SKM-1 treated with dmso at 0.1 percent for 144 hours (cell line): ENCODE data around the gene TRMT2A.
"Not testable (repeated sequence)": the region's sequence is repeated elsewhere in the genome, so short reads cannot be mapped to it uniquely, and the experiment has no call there.

ENCODE experiments used
- DNase-seq: peaks from one replicate; lab custom pipeline; 2025; ENCODE audit not compliant: unreplicated experiment; lab: John Stamatoyannopoulos, UW

The TRMT2A gene

DNA sequence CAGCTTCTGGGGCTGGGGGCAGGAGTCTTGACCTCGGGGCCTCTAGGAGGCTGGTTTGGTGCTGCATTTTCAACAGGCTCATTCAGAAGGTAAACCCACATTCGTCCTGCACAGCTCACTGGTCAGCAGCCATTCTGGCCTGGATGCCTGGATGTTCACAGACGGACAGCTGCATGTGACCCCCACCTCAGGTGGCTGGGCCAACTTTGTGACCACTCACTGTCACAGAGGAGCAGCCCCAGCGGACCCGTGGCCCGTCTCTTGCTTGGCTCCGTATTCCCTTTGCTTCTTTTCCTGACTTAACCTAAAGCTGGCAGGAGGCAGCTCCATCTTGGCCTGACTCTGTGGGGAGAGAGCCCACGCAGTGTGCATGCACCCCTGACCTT lies 28.8 kb downstream of the TRMT2A start:
- DNase-seq, result no peak

DNA sequence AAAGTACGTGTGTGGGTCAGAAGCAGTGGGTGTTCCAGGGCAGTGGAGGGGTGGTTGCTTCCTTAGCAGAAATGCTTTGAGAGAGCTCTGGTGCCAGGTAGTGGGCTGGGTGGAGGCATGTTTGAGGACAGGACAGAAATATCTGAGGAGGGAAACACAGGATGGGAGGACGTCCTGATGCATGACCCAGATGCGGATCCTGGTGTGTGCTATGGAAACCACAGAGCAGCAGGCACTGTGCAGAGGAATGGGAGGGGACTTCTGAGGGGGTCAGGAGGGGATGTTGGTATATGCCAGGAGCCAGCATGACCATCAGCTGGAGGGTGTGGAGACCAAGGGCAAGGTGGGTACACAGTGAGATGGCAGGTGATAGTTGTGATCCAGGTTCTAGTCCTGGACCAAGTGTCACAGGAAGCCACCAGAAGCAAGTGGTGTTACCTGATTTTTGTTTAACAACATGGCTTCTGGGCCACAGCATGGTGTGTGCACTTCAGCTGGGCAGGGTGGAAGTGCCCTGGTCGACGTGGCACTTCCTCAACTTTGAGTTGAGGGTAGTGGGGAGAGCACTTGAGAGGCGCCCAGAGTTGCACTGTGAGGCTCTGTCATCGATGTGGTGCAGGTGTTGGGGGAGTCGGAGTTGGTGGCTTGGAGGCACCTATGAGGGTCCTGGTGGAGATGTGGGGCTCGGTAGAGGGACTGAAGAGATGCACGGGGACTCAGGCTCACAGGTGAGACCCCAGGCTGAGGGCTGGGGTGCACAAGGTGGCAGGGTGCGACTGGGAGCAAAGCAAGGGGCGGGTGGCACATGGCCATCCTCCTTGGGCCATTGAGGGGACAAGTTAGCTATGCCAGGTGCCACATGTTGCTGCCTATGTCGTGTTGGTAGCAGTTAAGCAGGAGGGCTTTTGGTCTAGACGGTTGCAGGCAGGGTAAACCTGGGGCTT lies 29.4 kb downstream of the TRMT2A start:
- no peak for DNase-seq

DNA sequence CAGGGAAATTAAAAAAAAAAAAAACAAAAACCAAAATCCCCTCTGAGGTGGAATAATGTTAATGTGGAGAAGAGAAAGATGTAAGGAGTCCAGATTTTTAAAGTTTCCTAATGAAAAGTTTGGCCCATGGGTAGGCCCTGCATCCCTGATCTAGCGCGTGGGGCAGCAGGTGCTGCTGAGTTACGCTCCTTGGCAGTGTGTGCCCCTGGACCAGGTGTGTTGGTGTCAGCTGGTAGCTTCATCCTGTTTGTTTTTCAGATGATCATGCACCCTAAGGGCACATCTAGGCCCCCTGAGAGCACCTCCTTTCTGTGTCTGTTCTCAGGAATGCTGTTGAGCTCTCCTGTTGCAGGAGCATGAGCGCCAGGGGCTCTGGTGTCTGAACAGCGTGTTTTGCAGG lies 30.3 kb downstream of the TRMT2A start:
- DNase-seq, result no peak

DNA sequence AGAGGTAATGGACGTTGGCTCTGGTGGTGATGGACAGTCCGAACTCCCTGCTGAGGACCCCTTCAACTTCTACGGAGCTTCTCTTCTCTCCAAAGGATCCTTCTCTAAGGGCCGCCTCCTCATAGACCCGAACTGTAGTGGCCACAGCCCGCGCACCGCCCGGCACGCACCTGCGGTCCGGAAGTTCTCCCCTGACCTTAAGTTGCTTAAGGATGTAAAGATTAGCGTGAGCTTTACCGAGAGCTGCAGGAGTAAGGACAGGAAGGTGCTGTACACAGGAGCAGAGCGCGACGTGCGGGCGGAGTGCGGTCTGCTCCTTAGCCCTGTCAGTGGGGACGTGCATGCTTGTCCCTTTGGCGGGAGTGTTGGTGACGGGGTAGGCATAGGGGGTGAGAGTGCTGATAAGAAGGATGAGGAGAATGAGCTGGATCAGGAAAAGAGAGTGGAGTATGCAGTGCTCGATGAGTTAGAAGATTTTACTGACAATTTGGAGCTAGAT lies 30.9 kb downstream of the TRMT2A start:
- no peak for DNase-seq

DNA sequence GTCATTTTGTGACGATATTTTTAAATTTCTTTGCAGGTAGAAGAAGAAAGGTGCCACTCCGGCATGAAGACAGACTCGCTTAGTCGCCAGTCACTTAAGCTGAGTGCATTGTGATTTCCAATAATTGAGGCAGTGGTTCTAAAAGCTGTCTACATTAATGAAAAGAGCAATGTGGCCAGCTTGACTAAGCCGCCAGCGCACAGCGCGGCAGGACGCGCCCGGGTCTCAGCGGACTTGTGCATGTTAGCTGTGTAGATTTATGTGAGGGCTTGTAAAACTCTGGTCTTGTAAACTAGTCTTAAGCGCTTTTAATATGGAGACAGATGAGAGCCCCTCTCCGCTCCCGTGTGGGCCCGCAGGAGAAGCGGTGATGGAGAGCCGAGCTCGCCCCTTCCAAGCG lies 31.4 kb downstream of the TRMT2A start:
- DNase-seq, result no peak

DNA sequence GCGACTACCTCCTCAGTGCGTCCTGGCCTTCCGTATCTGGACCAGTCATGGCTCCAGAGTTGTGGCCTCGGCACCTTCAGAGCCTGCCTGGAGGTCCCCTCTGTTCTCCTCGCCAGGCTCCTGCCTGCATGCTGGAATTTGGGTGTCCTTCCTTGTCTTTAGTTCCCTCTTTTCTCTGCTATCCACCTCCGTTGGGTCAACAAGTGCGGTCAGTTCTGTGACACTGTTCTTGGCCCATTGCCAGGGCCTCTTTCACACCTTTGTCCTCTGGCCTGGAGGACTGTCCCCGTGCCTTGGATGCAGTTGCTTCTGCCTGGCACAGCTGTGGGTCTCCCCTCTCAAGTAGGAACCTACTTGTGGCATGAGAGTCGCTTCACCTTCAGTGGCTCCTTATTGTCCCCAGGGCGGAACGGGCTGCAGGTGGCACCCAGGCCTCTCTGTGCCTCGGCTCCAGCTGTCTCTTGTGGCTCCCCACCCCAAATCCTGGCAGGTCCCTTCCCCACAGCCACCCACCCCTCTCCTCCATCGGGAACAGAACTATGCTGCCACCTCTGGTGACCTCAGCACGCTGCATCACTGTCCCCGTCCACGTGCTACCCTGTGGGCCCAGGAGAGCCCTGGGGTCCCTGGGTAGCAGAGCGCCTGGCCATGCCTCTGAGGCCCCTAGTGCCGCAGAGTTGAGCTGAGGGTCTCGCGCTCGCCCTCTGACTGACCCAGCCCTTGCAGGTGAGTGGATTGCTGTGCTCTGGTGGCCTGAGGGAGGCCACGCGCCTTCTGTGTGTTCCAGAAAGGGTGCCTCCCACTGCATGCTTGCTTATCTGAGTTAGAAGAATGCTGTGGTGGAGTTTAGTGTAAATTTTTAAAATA lies 32.2 kb downstream of the TRMT2A start:
- DNase-seq, result peak; percentile 19

DNA sequence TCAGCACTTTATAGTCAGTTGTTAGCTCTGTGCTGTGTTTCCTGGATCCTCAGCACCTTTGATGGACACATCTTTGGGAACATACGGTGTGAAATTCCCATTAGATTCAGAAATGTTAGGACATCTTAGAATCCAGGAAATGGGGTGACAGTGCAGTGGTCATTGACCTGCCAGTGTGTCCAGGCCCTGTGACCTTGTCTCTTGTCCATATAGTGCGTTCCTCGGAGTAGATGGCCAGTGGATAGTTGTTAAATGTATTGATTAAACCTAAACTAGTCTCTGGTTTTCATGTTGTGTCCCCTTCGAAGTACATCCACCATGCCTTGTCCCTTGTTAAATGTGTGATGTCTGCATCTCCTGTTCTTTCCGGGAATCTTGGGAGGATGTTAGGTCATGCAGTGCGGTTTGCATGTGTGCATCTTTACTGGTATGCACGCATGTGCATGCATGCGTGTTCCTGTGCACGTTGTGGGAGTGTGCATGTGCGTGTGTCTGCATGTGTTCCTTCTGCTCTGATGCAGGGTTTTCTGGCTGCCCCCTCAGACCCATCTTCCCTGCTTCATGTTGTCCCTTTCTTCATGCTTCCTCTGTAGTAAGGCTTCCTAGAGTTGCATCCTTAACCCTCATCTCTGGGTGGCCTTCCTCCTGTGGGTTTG lies 33.0 kb downstream of the TRMT2A start:
- no peak for DNase-seq

DNA sequence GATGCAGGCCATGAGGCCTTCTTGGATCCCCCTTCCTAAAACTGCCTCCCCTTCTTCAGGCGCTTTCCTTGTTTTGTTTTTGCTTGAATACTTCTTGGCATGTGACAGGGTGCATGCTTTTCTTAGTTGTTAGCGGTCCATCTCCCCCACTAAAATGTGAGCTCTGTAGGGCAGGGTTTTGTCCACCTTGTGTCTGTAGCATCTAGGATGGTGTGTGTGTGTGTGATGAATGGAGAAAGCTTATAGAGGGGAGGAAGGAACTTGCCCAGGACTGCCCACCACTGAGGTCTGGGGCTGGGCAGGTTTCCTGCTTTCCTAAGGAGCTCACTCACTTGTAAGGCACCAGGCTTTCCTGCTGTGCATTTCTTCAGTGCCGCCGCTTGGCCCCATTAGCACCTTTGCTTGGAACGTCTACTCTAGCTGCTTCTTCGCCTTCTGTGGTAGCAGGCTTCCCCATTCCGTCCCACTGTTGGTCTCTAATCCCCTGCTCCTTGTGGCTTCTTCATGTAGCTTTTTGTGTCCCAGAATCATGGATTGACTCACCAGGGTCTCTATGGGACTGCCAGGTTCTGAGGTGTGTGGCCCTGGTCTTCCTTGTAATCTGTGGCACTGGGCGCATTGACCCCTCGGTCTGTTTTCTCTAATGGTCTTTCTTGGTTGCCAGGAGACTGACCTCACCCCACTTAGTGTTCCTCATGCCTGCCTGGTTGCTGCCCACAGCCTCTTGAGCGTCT lies 33.7 kb downstream of the TRMT2A start:
- DNase-seq, result no peak

DNA sequence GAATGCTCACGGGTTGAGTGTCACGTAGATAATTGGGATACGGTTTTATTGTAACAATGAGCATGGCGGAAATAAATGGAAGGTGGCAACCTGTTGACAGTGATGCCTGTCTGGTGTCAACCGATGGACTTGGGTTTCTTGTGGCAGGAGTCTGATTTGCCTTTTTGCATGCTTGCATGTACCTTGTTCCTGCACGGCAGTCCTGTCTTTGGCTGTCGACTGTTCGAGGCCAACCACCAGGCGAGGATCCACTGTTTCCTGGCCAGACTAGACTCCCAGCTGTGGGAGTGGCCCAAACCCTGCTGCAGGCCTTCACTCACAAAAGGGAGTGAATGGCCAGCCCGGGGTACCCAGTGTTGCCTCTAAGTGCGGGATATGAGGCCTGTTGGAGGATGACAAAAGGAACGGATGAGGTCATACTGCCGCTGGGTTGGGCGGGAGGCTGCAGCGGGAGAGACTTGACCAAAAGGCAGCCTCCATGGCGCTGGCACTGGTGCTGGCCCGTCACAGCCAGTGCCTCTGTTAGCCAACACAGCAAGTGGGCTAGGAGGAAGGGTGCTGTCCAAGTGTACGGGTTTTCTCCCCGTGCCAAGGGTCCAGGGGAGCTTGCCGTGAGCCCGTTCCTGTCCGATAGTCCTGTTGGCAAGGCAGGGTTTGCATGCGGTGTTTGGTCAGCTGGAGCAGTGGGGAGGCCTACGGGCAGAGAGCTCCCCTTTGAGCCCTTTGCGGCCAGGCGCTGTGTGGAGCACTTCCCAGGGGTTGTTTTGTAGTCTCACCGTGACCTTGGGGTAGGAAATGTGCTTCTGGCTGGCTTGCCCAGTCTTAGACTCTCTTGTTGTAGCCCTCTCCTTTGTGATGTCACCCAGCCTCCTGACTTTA lies 36.0 kb downstream of the TRMT2A start:
- no peak for DNase-seq

DNA sequence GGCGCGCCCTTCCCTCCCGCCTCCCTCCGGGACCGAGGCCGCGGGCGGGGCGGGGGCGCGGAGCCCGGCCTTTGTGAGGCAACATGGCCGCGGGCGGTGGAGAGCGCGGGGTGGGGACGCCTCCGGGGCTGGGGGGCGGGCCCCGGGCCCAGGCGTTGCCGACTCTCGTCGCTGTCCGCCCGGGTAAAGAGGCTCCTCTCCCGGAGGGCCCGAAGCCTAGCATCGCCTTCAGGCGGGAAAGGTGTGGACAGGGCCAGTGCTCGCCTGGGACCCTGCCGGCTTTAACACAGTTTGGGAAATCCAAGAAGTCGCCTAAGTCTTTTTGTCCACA lies 36.6 kb downstream of the TRMT2A start:
- DNase-seq, result no peak

DNA sequence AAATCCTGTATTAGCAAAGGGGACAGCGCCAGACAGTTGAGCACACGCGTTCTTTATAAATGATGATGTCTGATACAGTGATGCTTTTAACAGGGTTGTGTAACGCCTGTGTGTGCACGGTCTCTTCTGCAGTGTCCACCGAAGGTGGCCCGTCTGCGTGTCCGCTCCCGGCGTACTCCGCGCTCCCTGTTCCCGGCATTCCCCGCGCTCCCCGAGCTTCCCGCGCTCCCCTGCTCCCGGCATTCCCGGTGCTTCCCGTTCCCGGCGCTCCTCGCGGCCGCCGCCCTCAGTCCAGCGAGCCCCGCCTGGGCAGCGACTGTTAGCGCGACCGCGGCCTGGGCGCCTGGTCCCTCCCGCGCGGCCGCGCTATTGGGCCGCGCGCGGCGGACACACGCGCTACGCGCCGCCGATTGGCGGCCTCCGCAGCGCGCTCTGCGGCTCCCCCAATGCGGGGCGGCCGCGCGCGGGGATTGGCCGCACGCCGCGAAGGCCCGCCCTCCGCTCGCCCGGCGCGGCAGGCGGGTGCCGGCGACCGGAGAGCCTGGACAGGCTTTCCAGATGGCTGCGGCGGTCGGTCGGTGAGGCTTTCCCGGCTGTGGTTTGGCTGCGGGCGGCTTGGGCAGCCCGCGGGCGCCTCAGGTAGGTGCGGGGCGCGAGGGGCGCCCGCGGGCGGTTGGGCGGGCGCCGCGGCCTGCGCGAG lies 37.1 kb downstream of the TRMT2A start, which contains the start of gene DGCR8:
Gene DGCR8 (plus strand): TSS at position 497 of the 700 bp plus-strand sequence. CDS start 5,723 bp downstream, outside the sequence.
- DNase-seq, result peak; percentile 77

DNA sequence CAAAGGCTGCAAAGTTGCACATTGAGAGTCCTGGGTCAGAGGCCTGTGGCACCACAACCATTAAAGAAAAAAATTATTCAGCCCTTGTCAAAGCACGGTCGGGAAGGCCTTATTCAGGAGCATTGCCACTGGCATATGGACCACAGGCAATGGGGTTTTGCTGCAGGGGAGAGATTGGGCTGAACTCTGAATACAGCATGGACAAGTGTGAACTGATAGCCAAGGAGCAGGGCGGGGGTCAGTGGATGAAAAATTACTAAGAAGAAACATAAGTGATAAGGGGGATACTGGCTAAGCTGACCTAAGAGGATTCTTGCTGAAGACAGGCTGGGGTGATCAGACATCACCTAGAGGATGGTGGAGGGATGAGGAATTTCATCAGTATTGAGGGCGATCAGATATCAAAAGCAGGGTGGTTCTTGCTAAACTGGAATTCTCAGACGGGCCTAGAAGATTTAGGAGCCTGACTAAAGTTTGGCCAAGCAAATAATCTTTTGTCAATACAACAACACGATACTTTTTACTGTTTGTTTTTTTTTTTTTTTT lies 40.3 kb downstream of the TRMT2A start:
- no peak for DNase-seq

DNA sequence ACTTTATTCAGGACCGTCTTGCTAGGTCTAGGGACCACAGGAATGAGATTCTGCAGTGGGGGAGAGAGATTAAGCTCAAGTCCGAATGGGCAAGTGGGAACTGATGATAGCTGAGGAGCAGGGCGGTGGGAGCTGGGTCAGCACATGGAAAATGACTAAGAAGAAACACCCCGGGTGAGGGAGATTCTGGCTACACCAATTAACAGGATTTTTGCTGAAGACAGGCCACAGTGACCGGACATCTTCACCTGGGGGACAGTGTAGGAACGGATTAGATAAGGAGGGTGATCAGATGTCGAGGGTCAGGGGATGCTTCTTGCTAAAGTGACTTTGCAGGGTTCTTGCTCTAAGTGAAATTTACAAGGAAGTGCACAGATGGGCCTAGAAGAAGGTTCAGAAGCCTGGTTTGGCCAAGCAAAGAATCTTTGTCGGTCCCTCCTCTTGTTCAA lies 45.5 kb downstream of the TRMT2A start:
- no peak for DNase-seq

DNA sequence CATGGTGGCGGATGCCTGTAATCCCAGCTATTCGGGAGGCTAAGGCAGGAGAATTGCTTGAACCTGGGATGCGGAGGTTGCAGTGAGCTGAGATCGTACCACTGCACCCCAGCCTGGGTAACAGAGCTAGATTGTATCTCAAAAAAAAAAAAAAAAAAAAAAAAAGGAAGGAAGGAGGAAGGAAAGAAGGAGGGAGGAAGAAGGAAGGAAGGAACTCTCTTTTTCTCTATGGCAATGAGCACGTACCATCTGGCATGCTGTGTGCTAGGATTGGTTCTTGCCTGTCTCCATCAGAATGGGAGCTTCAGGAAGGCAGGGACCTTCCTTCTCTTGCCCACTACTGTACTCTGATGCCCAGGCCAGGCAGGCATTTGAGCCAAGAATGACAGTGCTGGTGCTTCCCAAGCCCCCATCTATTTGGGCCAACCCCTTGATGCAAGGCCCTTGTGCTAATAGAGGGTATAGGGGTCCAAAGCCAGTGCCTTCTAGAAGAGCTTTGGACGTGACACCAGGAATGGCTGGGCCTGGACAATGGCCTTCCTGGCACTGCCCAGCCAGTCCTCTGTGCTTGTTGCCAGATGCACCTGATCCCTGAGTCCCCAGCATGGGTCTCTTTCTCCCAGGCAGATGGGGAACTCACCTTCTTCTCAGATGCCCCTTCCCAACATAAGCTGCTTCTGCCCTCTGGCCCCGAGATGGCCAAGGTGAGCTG lies 47.5 kb downstream of the TRMT2A start:
- no peak for DNase-seq

DNA sequence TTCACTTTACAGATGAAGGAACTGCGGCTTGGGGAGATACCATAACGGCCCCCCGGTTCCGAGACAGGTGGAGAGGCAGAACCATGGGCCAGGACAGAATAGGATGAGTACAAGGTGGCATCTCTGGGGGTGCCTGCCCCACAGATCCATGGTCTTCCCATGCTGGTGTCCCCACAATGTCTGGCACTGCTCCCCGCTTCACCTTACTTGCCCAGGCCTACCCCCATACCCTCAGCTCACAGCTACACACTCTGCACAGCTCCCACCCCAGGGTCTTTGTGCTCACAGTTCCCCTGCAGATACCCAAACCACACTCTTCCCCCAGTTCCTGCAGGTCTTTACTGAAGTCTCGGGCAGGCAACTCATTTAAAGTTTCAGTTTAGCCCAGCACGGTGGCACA lies 48.4 kb downstream of the TRMT2A start:
- no peak for DNase-seq

DNA sequence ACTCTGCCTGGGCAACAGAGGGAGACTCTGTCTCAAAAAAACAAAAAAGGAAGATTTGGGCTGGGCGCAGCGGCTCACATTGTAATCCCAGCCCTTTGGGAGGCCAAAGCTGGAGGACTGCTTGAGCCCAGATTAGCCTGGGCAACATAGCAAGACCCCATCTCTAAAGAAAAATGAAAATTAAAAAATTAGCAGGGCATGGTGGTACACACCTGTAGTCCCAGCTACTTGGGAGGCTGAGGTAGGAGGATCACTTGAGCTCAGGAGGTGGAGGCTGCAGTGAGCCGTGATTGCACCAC lies 49.7 kb downstream of the TRMT2A start:
- DNase-seq, result not testable (repeated sequence)

DNA sequence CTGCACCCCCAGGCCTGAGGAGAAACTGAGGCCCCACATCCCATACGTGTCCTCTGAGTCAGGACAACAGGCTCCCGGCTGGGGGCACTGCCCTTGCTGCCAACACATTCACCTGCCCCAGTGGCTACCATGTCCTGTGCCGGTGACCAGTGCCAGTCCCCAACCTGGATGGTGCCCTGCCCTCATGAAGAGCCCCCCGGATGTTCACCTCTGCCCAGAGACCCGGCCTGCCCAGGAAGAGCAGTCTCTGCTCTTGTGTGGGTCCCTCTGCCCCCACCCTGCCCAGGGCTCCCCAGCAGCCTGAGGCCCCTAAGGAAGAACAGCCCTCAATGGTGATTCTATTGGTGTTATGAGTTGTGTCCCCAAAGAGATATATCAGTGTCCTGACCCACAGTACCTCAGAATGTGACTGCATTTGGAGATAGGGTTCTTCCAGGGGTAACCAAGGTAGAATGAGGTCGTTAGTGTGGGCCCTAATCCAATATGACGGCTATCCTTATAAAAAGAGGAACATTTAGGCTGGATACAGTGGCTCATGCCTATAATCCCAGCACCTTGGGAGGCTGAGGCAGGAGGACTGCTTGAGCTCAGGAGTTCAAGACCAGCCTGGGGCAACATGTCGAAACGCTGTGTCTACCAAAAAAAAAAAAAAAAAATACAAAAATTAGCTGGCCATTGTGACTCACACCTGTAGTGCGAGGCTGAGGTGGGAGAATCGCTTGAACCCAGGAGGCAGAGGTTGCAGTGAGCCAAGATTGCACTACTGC lies 50.2 kb downstream of the TRMT2A start:
- no peak for DNase-seq
